ENCODE measurements around the gene STK10.
"Not testable (repeated sequence)": the region's sequence is repeated elsewhere in the genome, so short reads cannot be mapped to it uniquely, and the experiment has no call there.

The STK10 gene

GRCh38 chr5:172150514-172151425, 37.3 kb downstream of the STK10 start:
- Histone ChIP-seq H3K36me3 (ENCODE audit: control insufficient read depth in 2 of 2, insufficient read depth in 2 of 2, low read length in 2 of 2) (peaks cover 2 to 4% of the 10 kb centered on the region in 2 donors), H3K27me3 (ENCODE audit: control insufficient read depth in 1 of 2, insufficient read depth in 2 of 2, low read length in 2 of 2) (no peaks in the 10 kb centered on the region), H3K9ac (ENCODE audit: low read length in 2 of 2) (no peak overlapping the region), H3K27ac (ENCODE audit: low read length) (no peak overlapping the region), H3K4me1 (ENCODE audit: control insufficient read depth, insufficient read depth, low read length) (peaks cover 5% of the 10 kb centered on the region), H3K9me3 (ENCODE audit: control insufficient read depth in 2 of 2, low read length in 2 of 2) (no peaks in the 10 kb centered on the region), H3K4me3 (ENCODE audit: low read length in 2 of 2) (no peak overlapping the region)

- H3K27me3 ChIP-seq (ENCODE audit: control insufficient read depth in 1 of 2, insufficient read depth in 2 of 2, low read length in 2 of 2); H3K27ac ChIP-seq (ENCODE audit: low read length); H3K4me3 ChIP-seq (ENCODE audit: low read length in 2 of 2); H3K36me3 ChIP-seq (ENCODE audit: control insufficient read depth in 2 of 2, insufficient read depth in 2 of 2, low read length in 2 of 2); H3K4me1 ChIP-seq (ENCODE audit: control insufficient read depth, insufficient read depth, low read length); H3K9ac ChIP-seq (ENCODE audit: low read length in 2 of 2); H3K9me3 ChIP-seq (ENCODE audit: control insufficient read depth in 2 of 2, low read length in 2 of 2): not testable (repeated sequence)
These were observed 38.5 kb downstream of the STK10 start for GRCh38 chr5:172149481-172149880.

GRCh38 chr5:172149073-172149472, 39.0 kb downstream of the STK10 start:
- no peak overlapping the region for H3K27ac ChIP-seq (ENCODE audit: low read length)
- no peak overlapping the region for H3K4me3 ChIP-seq (ENCODE audit: low read length in 2 of 2)
- H3K27me3 ChIP-seq (ENCODE audit: control insufficient read depth in 1 of 2, insufficient read depth in 2 of 2, low read length in 2 of 2): no peaks in the 10 kb centered on the region
- H3K9me3 ChIP-seq (ENCODE audit: control insufficient read depth in 2 of 2, low read length in 2 of 2): no peaks in the 10 kb centered on the region
- peaks cover 11% of the 10 kb centered on the region for H3K4me1 ChIP-seq (ENCODE audit: control insufficient read depth, insufficient read depth, low read length)
- no peak overlapping the region for H3K9ac ChIP-seq (ENCODE audit: low read length in 2 of 2)
- H3K36me3 ChIP-seq (ENCODE audit: control insufficient read depth in 2 of 2, insufficient read depth in 2 of 2, low read length in 2 of 2): peaks cover under 1 to 4% of the 10 kb centered on the region in 2 donors

- Histone ChIP-seq H3K4me3 (ENCODE audit: low read length in 2 of 2) (no peak overlapping the region), H3K27me3 (ENCODE audit: control insufficient read depth in 1 of 2, insufficient read depth in 2 of 2, low read length in 2 of 2) (no peaks in the 10 kb centered on the region), H3K9ac (ENCODE audit: low read length in 2 of 2) (no peak overlapping the region), H3K9me3 (ENCODE audit: control insufficient read depth in 2 of 2, low read length in 2 of 2) (no peaks in the 10 kb centered on the region), H3K27ac (ENCODE audit: low read length) (no peak overlapping the region), H3K4me1 (ENCODE audit: control insufficient read depth, insufficient read depth, low read length) (peaks cover 11% of the 10 kb centered on the region), H3K36me3 (ENCODE audit: control insufficient read depth in 2 of 2, insufficient read depth in 2 of 2, low read length in 2 of 2) (peaks cover 0 to 4% of the 10 kb centered on the region in 2 donors)
These were observed 39.6 kb downstream of the STK10 start for GRCh38 chr5:172148381-172148780.

- Histone ChIP-seq H3K27ac (ENCODE audit: low read length) (no peak overlapping the region), H3K27me3 (ENCODE audit: control insufficient read depth in 1 of 2, insufficient read depth in 2 of 2, low read length in 2 of 2) (no peaks in the 10 kb centered on the region), H3K9me3 (ENCODE audit: control insufficient read depth in 2 of 2, low read length in 2 of 2) (no peaks in the 10 kb centered on the region), H3K4me3 (ENCODE audit: low read length in 2 of 2) (no peak overlapping the region), H3K36me3 (ENCODE audit: control insufficient read depth in 2 of 2, insufficient read depth in 2 of 2, low read length in 2 of 2) (peaks cover 0 to 4% of the 10 kb centered on the region in 2 donors), H3K9ac (ENCODE audit: low read length in 2 of 2) (no peak overlapping the region), H3K4me1 (ENCODE audit: control insufficient read depth, insufficient read depth, low read length) (peaks cover 11% of the 10 kb centered on the region)
These were observed 40.2 kb downstream of the STK10 start for GRCh38 chr5:172147857-172148256.

GRCh38 chr5:172146748-172147092, 41.3 kb downstream of the STK10 start:
- Histone ChIP-seq H3K9me3 (ENCODE audit: control insufficient read depth in 2 of 2, low read length in 2 of 2) (no peaks in the 10 kb centered on the region), H3K4me3 (ENCODE audit: low read length in 2 of 2) (no peak overlapping the region), H3K36me3 (ENCODE audit: control insufficient read depth in 2 of 2, insufficient read depth in 2 of 2, low read length in 2 of 2) (peaks cover 0 to 4% of the 10 kb centered on the region in 2 donors), H3K4me1 (ENCODE audit: control insufficient read depth, insufficient read depth, low read length) (peaks cover 11% of the 10 kb centered on the region), H3K27me3 (ENCODE audit: control insufficient read depth in 1 of 2, insufficient read depth in 2 of 2, low read length in 2 of 2) (no peaks in the 10 kb centered on the region), H3K9ac (ENCODE audit: low read length in 2 of 2) (no peak overlapping the region), H3K27ac (ENCODE audit: low read length) (no peak overlapping the region)

- Histone ChIP-seq H3K36me3 (ENCODE audit: control insufficient read depth in 2 of 2, insufficient read depth in 2 of 2, low read length in 2 of 2) (peaks cover 0 to 4% of the 10 kb centered on the region in 2 donors), H3K9ac (ENCODE audit: low read length in 2 of 2) (no peak overlapping the region), H3K9me3 (ENCODE audit: control insufficient read depth in 2 of 2, low read length in 2 of 2) (no peaks in the 10 kb centered on the region), H3K27me3 (ENCODE audit: control insufficient read depth in 1 of 2, insufficient read depth in 2 of 2, low read length in 2 of 2) (no peaks in the 10 kb centered on the region), H3K27ac (ENCODE audit: low read length) (no peak overlapping the region), H3K4me1 (ENCODE audit: control insufficient read depth, insufficient read depth, low read length) (peaks cover 11% of the 10 kb centered on the region), H3K4me3 (ENCODE audit: low read length in 2 of 2) (no peak overlapping the region)
These were observed 41.9 kb downstream of the STK10 start for GRCh38 chr5:172145870-172146747.

- Histone ChIP-seq H3K4me1 (ENCODE audit: control insufficient read depth, insufficient read depth, low read length) (peaks cover 9% of the 10 kb centered on the region), H3K9me3 (ENCODE audit: control insufficient read depth in 2 of 2, low read length in 2 of 2) (no peaks in the 10 kb centered on the region), H3K4me3 (ENCODE audit: low read length in 2 of 2) (no peak overlapping the region), H3K27ac (ENCODE audit: low read length) (no peak overlapping the region), H3K27me3 (ENCODE audit: control insufficient read depth in 1 of 2, insufficient read depth in 2 of 2, low read length in 2 of 2) (no peaks in the 10 kb centered on the region), H3K36me3 (ENCODE audit: control insufficient read depth in 2 of 2, insufficient read depth in 2 of 2, low read length in 2 of 2) (peaks cover 0 to 4% of the 10 kb centered on the region in 2 donors), H3K9ac (ENCODE audit: low read length in 2 of 2) (no peak overlapping the region)
These were observed 42.8 kb downstream of the STK10 start for GRCh38 chr5:172144931-172145869.

GRCh38 chr5:172144291-172144815, 43.7 kb downstream of the STK10 start:
- no peak overlapping the region for H3K4me3 ChIP-seq (ENCODE audit: low read length in 2 of 2)
- H3K9ac ChIP-seq (ENCODE audit: low read length in 2 of 2): no peak overlapping the region
- no peak overlapping the region for H3K27ac ChIP-seq (ENCODE audit: low read length)
- H3K27me3 ChIP-seq (ENCODE audit: control insufficient read depth in 1 of 2, insufficient read depth in 2 of 2, low read length in 2 of 2): no peaks in the 10 kb centered on the region
- no peaks in the 10 kb centered on the region for H3K9me3 ChIP-seq (ENCODE audit: control insufficient read depth in 2 of 2, low read length in 2 of 2)
- H3K36me3 ChIP-seq (ENCODE audit: control insufficient read depth in 2 of 2, insufficient read depth in 2 of 2, low read length in 2 of 2): peaks cover 0 to 4% of the 10 kb centered on the region in 2 donors
- H3K4me1 ChIP-seq (ENCODE audit: control insufficient read depth, insufficient read depth, low read length): peaks cover 9% of the 10 kb centered on the region

GRCh38 chr5:172143875-172144274, 44.1 kb downstream of the STK10 start:
- Histone ChIP-seq H3K9ac (ENCODE audit: low read length in 2 of 2) (no peak overlapping the region), H3K4me1 (ENCODE audit: control insufficient read depth, insufficient read depth, low read length) (peaks cover 9% of the 10 kb centered on the region), H3K27me3 (ENCODE audit: control insufficient read depth in 1 of 2, insufficient read depth in 2 of 2, low read length in 2 of 2) (no peaks in the 10 kb centered on the region), H3K4me3 (ENCODE audit: low read length in 2 of 2) (no peak overlapping the region), H3K36me3 (ENCODE audit: control insufficient read depth in 2 of 2, insufficient read depth in 2 of 2, low read length in 2 of 2) (peaks cover 0 to 2% of the 10 kb centered on the region in 2 donors), H3K27ac (ENCODE audit: low read length) (no peak overlapping the region), H3K9me3 (ENCODE audit: control insufficient read depth in 2 of 2, low read length in 2 of 2) (no peaks in the 10 kb centered on the region)

All from stomach smooth muscle (tissue), 2 donors.